A549 (cell line): ENCODE data around the gene CEP112.

Experiments
- MAFK ChIP-seq: fragments of 450-650 bp; IDR thresholded peaks from 2 replicates; pipeline ENCODE4 v1.6.1; 2014; ENCODE audit not compliant: partially characterized antibody
- POLR2A ChIP-seq: IDR thresholded peaks from 2 replicates; pipeline ENCODE4 v1.6.1; 2012; ENCODE audit warnings: mild to moderate bottlenecking, low read length

DNA sequence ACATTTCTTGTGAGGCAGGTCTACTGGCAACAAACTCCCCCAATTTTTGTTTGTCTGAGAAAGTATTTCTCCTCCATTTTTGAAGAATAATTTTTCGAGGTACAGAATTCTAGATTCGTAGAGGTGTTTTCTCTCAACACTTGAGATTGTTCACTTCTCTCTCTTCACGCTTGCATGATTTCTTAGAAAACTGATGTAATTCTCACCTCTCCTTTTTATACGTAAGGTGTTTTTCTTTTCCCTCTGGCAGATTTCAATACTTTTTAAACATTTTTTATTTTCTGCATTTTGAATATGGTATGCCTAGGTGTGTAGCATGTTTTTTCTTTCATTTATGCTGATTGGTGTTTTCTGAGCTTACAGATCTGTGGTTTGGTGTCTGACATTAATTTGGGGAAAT lies 429.0 kb downstream of the CEP112 start:
- no peak for TF ChIP-seq MAFK
- TF ChIP-seq POLR2A, result no peak
